ENCODE data around the gene INO80B.
"Not testable (repeated sequence)": the region's sequence is repeated elsewhere in the genome, so short reads cannot be mapped to it uniquely, and the experiment has no call there.

INO80B gene

GRCh38 chr2:74418312-74418711, 36.6 kb upstream of the INO80B start:
- no peak for TF ChIP-seq CTCF (IDR thresholded peaks at IDR 0.05)
- no peak overlapping the region for H3K27ac ChIP-seq

GRCh38 chr2:74419345-74419744, 35.5 kb upstream of the INO80B start:
- Histone ChIP-seq H3K27me3 (peaks cover 85% of the 10 kb centered on the region), H3K27ac (no peak overlapping the region), H3K4me1 (ENCODE audit: control insufficient read depth in 1 of 2, insufficient read depth in 1 of 2, low read depth in 1 of 2, low read length in 1 of 2) (peaks cover 21 to 32% of the 10 kb centered on the region in 2 experiments), H3K4me3 (ENCODE audit: low read depth in 1 of 2, low read length in 1 of 2) (no peak overlapping the region), H3K36me3 (no peaks in the 10 kb centered on the region), H3K9me3 (no peaks in the 10 kb centered on the region)
- no peak for TF ChIP-seq CTCF (IDR thresholded peaks at IDR 0.05)

More at GRCh38 chr2:74418312-74418711, 36.6 kb upstream of the INO80B start:
- Histone ChIP-seq H3K36me3 (no peaks in the 10 kb centered on the region), H3K4me3 (ENCODE audit: low read depth in 1 of 2, low read length in 1 of 2) (no peak overlapping the region), H3K27me3 (peaks cover 93% of the 10 kb centered on the region), H3K4me1 (ENCODE audit: control insufficient read depth in 1 of 2, insufficient read depth in 1 of 2, low read depth in 1 of 2, low read length in 1 of 2) (peaks cover 21 to 32% of the 10 kb centered on the region in 2 experiments), H3K9me3 (no peaks in the 10 kb centered on the region)

- Histone ChIP-seq H3K9me3 (no peaks in the 10 kb centered on the region), H3K4me1 (ENCODE audit: control insufficient read depth in 1 of 2, insufficient read depth in 1 of 2, low read depth in 1 of 2, low read length in 1 of 2) (peaks cover 21 to 26% of the 10 kb centered on the region in 2 experiments), H3K36me3 (no peaks in the 10 kb centered on the region), H3K4me3 (ENCODE audit: low read depth in 1 of 2, low read length in 1 of 2) (no peak overlapping the region), H3K27me3 (peaks cover 78% of the 10 kb centered on the region), H3K27ac (no peak overlapping the region)
- no peak for TF ChIP-seq CTCF (IDR thresholded peaks at IDR 0.05)
Observed at GRCh38 chr2:74420006-74420405, 34.9 kb upstream of the INO80B start.

- H3K27me3 ChIP-seq = peaks cover 73% of the 10 kb centered on the region
- not testable (repeated sequence) for H3K27ac ChIP-seq, H3K36me3 ChIP-seq, H3K9me3 ChIP-seq
- peak overlapping the region; percentile 63 to 84 for H3K4me3 ChIP-seq (ENCODE audit: low read depth in 1 of 2, low read length in 1 of 2)
- peaks cover 16 to 21% of the 10 kb centered on the region in 2 experiments for H3K4me1 ChIP-seq (ENCODE audit: control insufficient read depth in 1 of 2, insufficient read depth in 1 of 2, low read depth in 1 of 2, low read length in 1 of 2)
Observed at GRCh38 chr2:74420443-74421103, 34.3 kb upstream of the INO80B start.

- Histone ChIP-seq H3K27ac (no peak within 1 kb of the TSS), H3K27me3 (peaks cover 65% of the 10 kb centered on the region), H3K36me3 (no peaks in the 10 kb centered on the region), H3K9me3 (no peaks in the 10 kb centered on the region), H3K4me3 (ENCODE audit: low read depth in 1 of 2, low read length in 1 of 2) (peak within 1 kb of the TSS; percentile 63 to 84), H3K4me1 (ENCODE audit: control insufficient read depth in 1 of 2, insufficient read depth in 1 of 2, low read depth in 1 of 2, low read length in 1 of 2) (peaks cover 14 to 15% of the 10 kb centered on the region in 2 experiments)
- no peak for TF ChIP-seq CTCF (IDR thresholded peaks at IDR 0.05)
Observed at GRCh38 chr2:74421221-74421870, 33.5 kb upstream of the INO80B start, which contains the start of the genes C2orf81 and WDR54. Gene C2orf81, minus strand, starts transcription at chr2:74421619. Its CDS starts 59 bp downstream, at chr2:74421560. Gene WDR54, plus strand, starts transcription at chr2:74421730. Its CDS starts 424 bp downstream, at chr2:74422154.

All from neutrophil (primary cell).